ACC112 (cell line): Measurements from ENCODE around the gene GNPAT.

Source experiments
- H2AFZ ChIP-seq: fragments of 200-600 bp; sonication (generic); one replicate; pipeline ENCODE4 v1.6.0; 2017; ENCODE audit warnings: antibody characterized with exemption, low read length; ENCODE audit not compliant: unreplicated experiment
- H3K27ac ChIP-seq: fragments of 200-600 bp; sonication (generic); 2 replicates; pipeline ENCODE4 v1.5.1; 2014; ENCODE audit warnings: low read depth, mild to moderate bottlenecking, antibody characterized with exemption, low read length, moderate library complexity
- H3K27me3 ChIP-seq: fragments of 200-600 bp; sonication (generic); 2 replicates; pipeline ENCODE4 v1.6.1; 2014; ENCODE audit warnings: mild to moderate bottlenecking, antibody characterized with exemption, low read length, moderate library complexity, mixed read lengths; ENCODE audit not compliant: insufficient read depth
- H3K36me3 ChIP-seq: fragments of 200-600 bp; sonication (generic); 2 replicates; pipeline ENCODE4 v1.6.1; 2016; ENCODE audit warnings: mild to moderate bottlenecking, antibody characterized with exemption, low read length, moderate library complexity, mixed read lengths; ENCODE audit not compliant: insufficient read depth
- H3K4me1 ChIP-seq: fragments of 200-600 bp; sonication (generic); one replicate; pipeline ENCODE4 v1.6.1; 2016; ENCODE audit warnings: low read length, mixed read lengths; ENCODE audit not compliant: insufficient read depth, unreplicated experiment, control insufficient read depth
- H3K4me3 ChIP-seq: fragments of 200-600 bp; sonication (generic); 2 replicates; pipeline ENCODE4 v1.5.1; 2014; ENCODE audit warnings: mild to moderate bottlenecking, low read depth, low read length
- H3K79me2 ChIP-seq: fragments of 200-600 bp; sonication (generic); one replicate; pipeline ENCODE4 v1.6.0; 2016; ENCODE audit warnings: low read length; ENCODE audit not compliant: control insufficient read depth, unreplicated experiment, insufficient read depth

GNPAT gene

GRCh38 chr1:231284441-231284840 is 43.4 kb downstream of the GNPAT start:
- Histone ChIP-seq H3K27me3 (no peaks in the 10 kb centered on the region), H3K79me2 (no peaks in the 10 kb centered on the region), H3K4me3 (no peak overlapping the region), H3K4me1 (no peaks in the 10 kb centered on the region), H2AFZ (no peak overlapping the region), H3K27ac (no peak overlapping the region), H3K36me3 (no peaks in the 10 kb centered on the region)

GRCh38 chr1:231286603-231287002 is 45.6 kb downstream of the GNPAT start:
- Histone ChIP-seq H3K79me2 (no peaks in the 10 kb centered on the region), H3K27ac (no peak overlapping the region), H3K4me3 (no peak overlapping the region), H2AFZ (no peak overlapping the region), H3K36me3 (no peaks in the 10 kb centered on the region), H3K27me3 (no peaks in the 10 kb centered on the region), H3K4me1 (no peaks in the 10 kb centered on the region)

- Histone ChIP-seq H3K27me3 (no peaks in the 10 kb centered on the region), H2AFZ (no peak overlapping the region), H3K4me3 (no peak overlapping the region), H3K27ac (no peak overlapping the region), H3K4me1 (no peaks in the 10 kb centered on the region), H3K79me2 (no peaks in the 10 kb centered on the region), H3K36me3 (no peaks in the 10 kb centered on the region)
Measured at GRCh38 chr1:231295938-231296337, 54.9 kb downstream of the GNPAT start.

GRCh38 chr1:231301990-231302389 is 61.0 kb downstream of the GNPAT start:
- no peaks in the 10 kb centered on the region for H3K27me3 ChIP-seq
- no peaks in the 10 kb centered on the region for H3K36me3 ChIP-seq
- H2AFZ ChIP-seq = no peak overlapping the region
- H3K4me3 ChIP-seq = no peak overlapping the region
- no peaks in the 10 kb centered on the region for H3K4me1 ChIP-seq
- H3K27ac ChIP-seq = no peak overlapping the region
- no peaks in the 10 kb centered on the region for H3K79me2 ChIP-seq

- no peaks in the 10 kb centered on the region for H3K27me3 ChIP-seq
Measured at GRCh38 chr1:231310391-231310934, 69.5 kb downstream of the GNPAT start.

GRCh38 chr1:231311720-231312431 is 70.9 kb downstream of the GNPAT start:
- Histone ChIP-seq H3K27ac (no peak overlapping the region), H3K4me1 (no peaks in the 10 kb centered on the region), H2AFZ (no peak overlapping the region), H3K36me3 (no peaks in the 10 kb centered on the region), H3K4me3 (no peak overlapping the region), H3K27me3 (no peaks in the 10 kb centered on the region), H3K79me2 (no peaks in the 10 kb centered on the region)

More at GRCh38 chr1:231310391-231310934, 69.5 kb downstream of the GNPAT start:
- H3K4me1 ChIP-seq = no peaks in the 10 kb centered on the region
- no peak overlapping the region for H2AFZ ChIP-seq
- no peak overlapping the region for H3K27ac ChIP-seq
- no peaks in the 10 kb centered on the region for H3K36me3 ChIP-seq
- H3K4me3 ChIP-seq = no peak overlapping the region
- H3K79me2 ChIP-seq = no peaks in the 10 kb centered on the region

GRCh38 chr1:231312432-231312788 is 71.4 kb downstream of the GNPAT start:
- no peak overlapping the region for H3K4me3 ChIP-seq
- no peaks in the 10 kb centered on the region for H3K4me1 ChIP-seq
- no peaks in the 10 kb centered on the region for H3K36me3 ChIP-seq
- no peak overlapping the region for H3K27ac ChIP-seq
- no peaks in the 10 kb centered on the region for H3K27me3 ChIP-seq
- H2AFZ ChIP-seq = no peak overlapping the region
- H3K79me2 ChIP-seq = no peaks in the 10 kb centered on the region

- H2AFZ ChIP-seq = no peak overlapping the region
- no peak overlapping the region for H3K4me3 ChIP-seq
- no peak overlapping the region for H3K27ac ChIP-seq
- H3K4me1 ChIP-seq = no peaks in the 10 kb centered on the region
- no peaks in the 10 kb centered on the region for H3K79me2 ChIP-seq
- H3K27me3 ChIP-seq = no peaks in the 10 kb centered on the region
- no peaks in the 10 kb centered on the region for H3K36me3 ChIP-seq
Measured at GRCh38 chr1:231313661-231314060, 72.6 kb downstream of the GNPAT start.

GRCh38 chr1:231315887-231316286 is 74.9 kb downstream of the GNPAT start:
- H3K4me3 ChIP-seq = no peak overlapping the region
- H3K27ac ChIP-seq = no peak overlapping the region
- no peak overlapping the region for H2AFZ ChIP-seq
- no peaks in the 10 kb centered on the region for H3K79me2 ChIP-seq
- no peaks in the 10 kb centered on the region for H3K4me1 ChIP-seq
- no peaks in the 10 kb centered on the region for H3K36me3 ChIP-seq
- H3K27me3 ChIP-seq = no peaks in the 10 kb centered on the region

- Histone ChIP-seq H3K4me1 (no peaks in the 10 kb centered on the region), H3K27me3 (no peaks in the 10 kb centered on the region), H3K27ac (no peak overlapping the region), H2AFZ (no peak overlapping the region), H3K36me3 (no peaks in the 10 kb centered on the region), H3K79me2 (no peaks in the 10 kb centered on the region), H3K4me3 (no peak overlapping the region)
Measured at GRCh38 chr1:231317306-231318014, 76.4 kb downstream of the GNPAT start.

GRCh38 chr1:231318015-231318355 is 77.0 kb downstream of the GNPAT start:
- Histone ChIP-seq H2AFZ (no peak overlapping the region), H3K36me3 (no peaks in the 10 kb centered on the region), H3K4me3 (no peak overlapping the region), H3K4me1 (no peaks in the 10 kb centered on the region), H3K27me3 (no peaks in the 10 kb centered on the region), H3K79me2 (no peaks in the 10 kb centered on the region), H3K27ac (no peak overlapping the region)
